Measurements from ENCODE around the gene RNF182. TPM values are rescaled to one million over a fixed set of nuclear protein-coding genes. Genes with fewer than 3 reads are reported as not detected.
"Not testable (repeated sequence)": the region's sequence is repeated elsewhere in the genome, so short reads cannot be mapped to it uniquely, and the experiment has no call there.

The RNF182 gene
- under 0.01 TPM for total RNA-seq

- no peaks in the 10 kb centered on the region for H3K36me3 ChIP-seq (ENCODE audit: control insufficient read depth in 3 of 3, insufficient read depth in 3 of 3, low read length in 3 of 3)
- H3K9ac ChIP-seq (ENCODE audit: low read depth in 1 of 3, low read length in 3 of 3) = peak within 1 kb of the TSS in 1 of 3 donors; percentile 44
- peaks cover 13 to 14% (median 14%) of the 10 kb centered on the region in 3 donors for H3K4me1 ChIP-seq (ENCODE audit: control insufficient read depth in 3 of 3, insufficient read depth in 3 of 3, low read length in 3 of 3)
- no peaks in the 10 kb centered on the region for H3K9me3 ChIP-seq (ENCODE audit: control insufficient read depth in 3 of 3, low read length in 3 of 3)
- peak within 1 kb of the TSS; percentile 62 to 71 (median 64) for H3K4me3 ChIP-seq (ENCODE audit: low read length in 3 of 3)
- H3K27me3 ChIP-seq (ENCODE audit: control insufficient read depth in 3 of 3, insufficient read depth in 3 of 3, low read length in 3 of 3) = peaks cover 29 to 50% (median 36%) of the 10 kb centered on the region in 3 donors
- no peak within 1 kb of the TSS for H3K27ac ChIP-seq (ENCODE audit: low read depth, low read length)
Measured at GRCh38 chr6:13924949-13925881, at the start of gene RNF182. Gene RNF182 (plus strand): TSS chr6:13924952. CDS start chr6:13977120, 52,168 bp downstream.

DNA sequence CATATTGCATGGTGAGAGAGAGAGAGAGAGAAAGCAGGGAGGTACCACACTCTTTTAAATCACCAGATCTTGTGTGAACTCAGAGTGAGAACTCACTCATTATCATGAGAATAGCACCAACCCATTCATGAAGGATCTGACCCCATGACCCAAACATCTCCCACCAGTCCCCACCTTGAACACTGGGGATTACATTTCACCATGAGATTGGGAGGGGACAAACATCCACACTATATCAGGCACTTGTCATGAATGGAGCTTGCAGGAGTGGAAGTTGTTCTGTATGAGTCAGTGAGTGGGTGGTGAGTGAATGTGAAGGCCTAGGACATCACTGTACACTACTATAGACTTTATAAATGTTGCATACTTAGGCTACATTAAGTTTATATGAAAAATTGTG is 47.7 kb upstream of the RNF182 start:
- Histone ChIP-seq H3K36me3 (ENCODE audit: control insufficient read depth in 3 of 3, insufficient read depth in 3 of 3, low read length in 3 of 3) (no peaks in the 10 kb centered on the region), H3K9ac (ENCODE audit: low read depth in 1 of 3, low read length in 3 of 3) (no peak overlapping the region), H3K27me3 (ENCODE audit: control insufficient read depth in 3 of 3, insufficient read depth in 3 of 3, low read length in 3 of 3) (no peaks in the 10 kb centered on the region), H3K4me3 (ENCODE audit: low read length in 3 of 3) (no peak overlapping the region), H3K9me3 (ENCODE audit: control insufficient read depth in 3 of 3, low read length in 3 of 3) (peaks cover 0 to 4% (median 0%) of the 10 kb centered on the region in 3 donors), H3K4me1 (ENCODE audit: control insufficient read depth in 3 of 3, insufficient read depth in 3 of 3, low read length in 3 of 3) (peaks cover 9 to 10% (median 10%) of the 10 kb centered on the region in 3 donors), H3K27ac (ENCODE audit: low read depth, low read length) (no peak overlapping the region)

GRCh38 chr6:13880061-13880663 is 44.6 kb upstream of the RNF182 start:
- H3K4me1 ChIP-seq (ENCODE audit: control insufficient read depth in 3 of 3, insufficient read depth in 3 of 3, low read length in 3 of 3); H3K27me3 ChIP-seq (ENCODE audit: control insufficient read depth in 3 of 3, insufficient read depth in 3 of 3, low read length in 3 of 3); H3K36me3 ChIP-seq (ENCODE audit: control insufficient read depth in 3 of 3, insufficient read depth in 3 of 3, low read length in 3 of 3); H3K4me3 ChIP-seq (ENCODE audit: low read length in 3 of 3); H3K9me3 ChIP-seq (ENCODE audit: control insufficient read depth in 3 of 3, low read length in 3 of 3); H3K27ac ChIP-seq (ENCODE audit: low read depth, low read length); H3K9ac ChIP-seq (ENCODE audit: low read depth in 1 of 3, low read length in 3 of 3): not testable (repeated sequence)

DNA sequence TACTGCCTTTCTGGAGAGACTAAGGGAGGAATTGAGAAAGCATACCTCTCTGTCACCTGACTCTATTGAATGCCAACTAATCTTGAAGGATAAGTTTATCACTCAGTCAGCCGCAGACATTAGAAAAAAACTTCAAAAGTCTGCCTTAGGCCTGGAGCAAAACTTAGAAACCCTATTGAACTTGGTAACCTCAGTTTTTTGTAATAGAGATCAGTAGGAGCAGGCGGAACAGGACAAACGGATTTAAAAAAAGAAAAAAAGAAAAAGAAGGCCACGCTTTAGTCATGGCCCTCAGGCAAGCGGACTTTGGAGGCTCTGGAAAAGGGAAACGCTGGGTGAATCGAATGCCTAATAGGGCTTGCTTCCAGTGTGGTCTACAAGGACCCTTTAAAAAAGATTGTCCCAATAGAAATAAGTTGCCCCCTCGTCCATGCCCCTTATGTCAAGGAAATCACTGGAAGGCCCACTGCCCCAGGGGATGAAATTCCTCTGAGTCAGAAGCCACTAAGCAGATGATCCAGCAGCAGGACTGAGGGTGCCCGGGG is 43.1 kb upstream of the RNF182 start:
- Histone ChIP-seq H3K4me3 (ENCODE audit: low read length in 3 of 3) (no peak overlapping the region), H3K9ac (ENCODE audit: low read depth in 1 of 3, low read length in 3 of 3) (no peak overlapping the region), H3K9me3 (ENCODE audit: control insufficient read depth in 3 of 3, low read length in 3 of 3) (peaks cover 0 to 4% (median 0%) of the 10 kb centered on the region in 3 donors), H3K27me3 (ENCODE audit: control insufficient read depth in 3 of 3, insufficient read depth in 3 of 3, low read length in 3 of 3) (no peaks in the 10 kb centered on the region), H3K4me1 (ENCODE audit: control insufficient read depth in 3 of 3, insufficient read depth in 3 of 3, low read length in 3 of 3) (no peaks in the 10 kb centered on the region), H3K36me3 (ENCODE audit: control insufficient read depth in 3 of 3, insufficient read depth in 3 of 3, low read length in 3 of 3) (no peaks in the 10 kb centered on the region), H3K27ac (ENCODE audit: low read depth, low read length) (no peak overlapping the region)

DNA sequence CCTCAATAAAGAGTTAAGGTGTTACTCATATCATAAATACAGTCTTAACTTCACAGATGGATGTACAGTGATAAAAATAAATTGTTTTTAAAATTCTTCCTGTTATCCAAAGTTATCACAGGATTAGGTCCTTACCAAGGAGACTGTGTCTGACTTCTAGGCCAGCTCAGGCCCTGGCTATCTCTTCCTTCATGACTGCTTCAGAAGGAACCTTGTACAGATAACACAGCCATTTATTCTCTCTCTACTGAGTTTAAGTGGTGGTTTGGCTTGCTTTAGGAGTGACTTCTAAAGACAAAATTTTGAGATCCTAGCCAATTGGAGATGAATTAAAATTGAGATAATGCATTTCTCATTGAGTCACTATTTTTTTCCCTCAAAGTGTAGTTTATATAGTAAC is 40.8 kb upstream of the RNF182 start:
- Histone ChIP-seq H3K36me3 (ENCODE audit: control insufficient read depth in 3 of 3, insufficient read depth in 3 of 3, low read length in 3 of 3) (no peaks in the 10 kb centered on the region), H3K27me3 (ENCODE audit: control insufficient read depth in 3 of 3, insufficient read depth in 3 of 3, low read length in 3 of 3) (no peaks in the 10 kb centered on the region), H3K9me3 (ENCODE audit: control insufficient read depth in 3 of 3, low read length in 3 of 3) (no peaks in the 10 kb centered on the region), H3K9ac (ENCODE audit: low read depth in 1 of 3, low read length in 3 of 3) (no peak overlapping the region), H3K4me1 (ENCODE audit: control insufficient read depth in 3 of 3, insufficient read depth in 3 of 3, low read length in 3 of 3) (no peaks in the 10 kb centered on the region), H3K27ac (ENCODE audit: low read depth, low read length) (no peak overlapping the region), H3K4me3 (ENCODE audit: low read length in 3 of 3) (no peak overlapping the region)

- Histone ChIP-seq H3K4me3 (ENCODE audit: low read length in 3 of 3) (no peak overlapping the region), H3K9ac (ENCODE audit: low read depth in 1 of 3, low read length in 3 of 3) (no peak overlapping the region), H3K9me3 (ENCODE audit: control insufficient read depth in 3 of 3, low read length in 3 of 3) (no peaks in the 10 kb centered on the region), H3K27ac (ENCODE audit: low read depth, low read length) (no peak overlapping the region), H3K4me1 (ENCODE audit: control insufficient read depth in 3 of 3, insufficient read depth in 3 of 3, low read length in 3 of 3) (no peaks in the 10 kb centered on the region), H3K27me3 (ENCODE audit: control insufficient read depth in 3 of 3, insufficient read depth in 3 of 3, low read length in 3 of 3) (no peaks in the 10 kb centered on the region), H3K36me3 (ENCODE audit: control insufficient read depth in 3 of 3, insufficient read depth in 3 of 3, low read length in 3 of 3) (no peaks in the 10 kb centered on the region)
Measured at GRCh38 chr6:13884397-13884796, 40.4 kb upstream of the RNF182 start.

GRCh38 chr6:13885601-13886000 is 39.2 kb upstream of the RNF182 start:
- H3K27me3 ChIP-seq (ENCODE audit: control insufficient read depth in 3 of 3, insufficient read depth in 3 of 3, low read length in 3 of 3) = no peaks in the 10 kb centered on the region
- no peak overlapping the region for H3K9ac ChIP-seq (ENCODE audit: low read depth in 1 of 3, low read length in 3 of 3)
- no peaks in the 10 kb centered on the region for H3K4me1 ChIP-seq (ENCODE audit: control insufficient read depth in 3 of 3, insufficient read depth in 3 of 3, low read length in 3 of 3)
- no peaks in the 10 kb centered on the region for H3K9me3 ChIP-seq (ENCODE audit: control insufficient read depth in 3 of 3, low read length in 3 of 3)
- no peaks in the 10 kb centered on the region for H3K36me3 ChIP-seq (ENCODE audit: control insufficient read depth in 3 of 3, insufficient read depth in 3 of 3, low read length in 3 of 3)
- H3K4me3 ChIP-seq (ENCODE audit: low read length in 3 of 3) = no peak overlapping the region
- no peak overlapping the region for H3K27ac ChIP-seq (ENCODE audit: low read depth, low read length)

- no peaks in the 10 kb centered on the region for H3K9me3 ChIP-seq (ENCODE audit: control insufficient read depth in 3 of 3, low read length in 3 of 3)
- H3K9ac ChIP-seq (ENCODE audit: low read depth in 1 of 3, low read length in 3 of 3) = no peak overlapping the region
- H3K27me3 ChIP-seq (ENCODE audit: control insufficient read depth in 3 of 3, insufficient read depth in 3 of 3, low read length in 3 of 3) = no peaks in the 10 kb centered on the region
- H3K27ac ChIP-seq (ENCODE audit: low read depth, low read length) = no peak overlapping the region
- H3K4me3 ChIP-seq (ENCODE audit: low read length in 3 of 3) = no peak overlapping the region
- H3K36me3 ChIP-seq (ENCODE audit: control insufficient read depth in 3 of 3, insufficient read depth in 3 of 3, low read length in 3 of 3) = no peaks in the 10 kb centered on the region
- no peaks in the 10 kb centered on the region for H3K4me1 ChIP-seq (ENCODE audit: control insufficient read depth in 3 of 3, insufficient read depth in 3 of 3, low read length in 3 of 3)
Measured at GRCh38 chr6:13886949-13887348, 37.8 kb upstream of the RNF182 start.

- no peak overlapping the region for H3K27ac ChIP-seq (ENCODE audit: low read depth, low read length)
- no peaks in the 10 kb centered on the region for H3K9me3 ChIP-seq (ENCODE audit: control insufficient read depth in 3 of 3, low read length in 3 of 3)
- no peaks in the 10 kb centered on the region for H3K36me3 ChIP-seq (ENCODE audit: control insufficient read depth in 3 of 3, insufficient read depth in 3 of 3, low read length in 3 of 3)
- no peak overlapping the region for H3K4me3 ChIP-seq (ENCODE audit: low read length in 3 of 3)
- no peak overlapping the region for H3K9ac ChIP-seq (ENCODE audit: low read depth in 1 of 3, low read length in 3 of 3)
- no peaks in the 10 kb centered on the region for H3K27me3 ChIP-seq (ENCODE audit: control insufficient read depth in 3 of 3, insufficient read depth in 3 of 3, low read length in 3 of 3)
- no peaks in the 10 kb centered on the region for H3K4me1 ChIP-seq (ENCODE audit: control insufficient read depth in 3 of 3, insufficient read depth in 3 of 3, low read length in 3 of 3)
Measured at GRCh38 chr6:13892017-13892645, 32.6 kb upstream of the RNF182 start.

Measured in skeletal muscle tissue (tissue), 4 donors.